Measurements from ENCODE around the gene CHST7. TPM values are rescaled to one million over a fixed set of nuclear protein-coding genes. Genes with fewer than 3 reads are reported as not detected.
A peak's percentile ranks its signal among the peaks of the same experiment; 100 is the strongest.

CHST7 gene
- total and polyA plus RNA-seq, 3 donors from 2014 or later: 2.5 to 18.7 (median 9.4) TPM

GRCh38 chrX:46553935-46554334 is 19.6 kb upstream of the CHST7 start:
- H3K27me3 ChIP-seq: no peaks in the 10 kb centered on the region
- H3K27ac ChIP-seq: no peak overlapping the region
- no peak overlapping the region for H3K4me3 ChIP-seq
- no peaks in the 10 kb centered on the region for H3K9me3 ChIP-seq
- no peak for DNase-seq
- TF ChIP-seq POLR2A (IDR thresholded peaks at IDR 0.05) (no peak), CTCF (IDR thresholded peaks at IDR 0.05) (no peak)
- H3K36me3 ChIP-seq (ENCODE audit: low read depth, missing control alignments): no peaks in the 10 kb centered on the region
- 95 to 100% methylated on average over 5 of the region's 5 CpGs for WGBS, 2 donors
- intact Hi-C loops (cut with DNase I; ENCODE audit: low total_unique reads): no loop called here
- no peaks in the 10 kb centered on the region for H3K4me1 ChIP-seq

- DNase-seq: no peak
- no peaks in the 10 kb centered on the region for H3K4me1 ChIP-seq
- no peak overlapping the region for H3K4me3 ChIP-seq
- WGBS, 2 donors: 29 to 40% methylated on average over 2 of the region's 2 CpGs
- no peaks in the 10 kb centered on the region for H3K27me3 ChIP-seq
- intact Hi-C loops (cut with DNase I; ENCODE audit: low total_unique reads): no loop called here
- H3K27ac ChIP-seq: no peak overlapping the region
- H3K36me3 ChIP-seq (ENCODE audit: low read depth, missing control alignments): no peaks in the 10 kb centered on the region
- no peaks in the 10 kb centered on the region for H3K9me3 ChIP-seq
- no peak for TF ChIP-seq POLR2A (IDR thresholded peaks at IDR 0.05)
- peak in 1 of 3 experiments; percentile 19 for TF ChIP-seq CTCF (IDR thresholded peaks at IDR 0.05)
These were observed 18.6 kb upstream of the CHST7 start for GRCh38 chrX:46554942-46555341.

- intact Hi-C loops (cut with DNase I; ENCODE audit: low total_unique reads): no loop called here
- no peaks in the 10 kb centered on the region for H3K36me3 ChIP-seq (ENCODE audit: low read depth, missing control alignments)
- no peak for DNase-seq
- no peaks in the 10 kb centered on the region for H3K9me3 ChIP-seq
- no peak overlapping the region for H3K4me3 ChIP-seq
- no peaks in the 10 kb centered on the region for H3K27me3 ChIP-seq
- H3K4me1 ChIP-seq: no peaks in the 10 kb centered on the region
- no peak for TF ChIP-seq POLR2A (IDR thresholded peaks at IDR 0.05)
- no peak for TF ChIP-seq CTCF (IDR thresholded peaks at IDR 0.05)
- 83 to 97% methylated on average over 1 to 3 of the region's 3 CpGs for WGBS, 2 donors
- H3K27ac ChIP-seq: no peak overlapping the region
These were observed 14.5 kb upstream of the CHST7 start for GRCh38 chrX:46559062-46559461.

- WGBS, 2 donors: 84 to 86% methylated on average over 6 of the region's 6 CpGs
- Histone ChIP-seq H3K4me1 (no peaks in the 10 kb centered on the region), H3K9me3 (no peaks in the 10 kb centered on the region), H3K4me3 (no peak overlapping the region), H3K36me3 (ENCODE audit: low read depth, missing control alignments) (no peaks in the 10 kb centered on the region), H3K27me3 (no peaks in the 10 kb centered on the region), H3K27ac (no peak overlapping the region)
- no peak for DNase-seq
- intact Hi-C loops (cut with DNase I; ENCODE audit: low total_unique reads): no loop called here
- TF ChIP-seq CTCF (IDR thresholded peaks at IDR 0.05) (no peak), POLR2A (IDR thresholded peaks at IDR 0.05) (no peak)
These were observed 11.5 kb upstream of the CHST7 start for GRCh38 chrX:46561824-46562657.

GRCh38 chrX:46567388-46567787 is 6.2 kb upstream of the CHST7 start:
- intact Hi-C loops (cut with DNase I; ENCODE audit: low total_unique reads): no loop called here
- DNase-seq: no peak
- Histone ChIP-seq H3K27ac (no peak overlapping the region), H3K4me3 (no peak overlapping the region), H3K4me1 (no peaks in the 10 kb centered on the region), H3K27me3 (no peaks in the 10 kb centered on the region), H3K36me3 (ENCODE audit: low read depth, missing control alignments) (no peaks in the 10 kb centered on the region), H3K9me3 (no peaks in the 10 kb centered on the region)
- no peak for TF ChIP-seq POLR2A (IDR thresholded peaks at IDR 0.05)
- TF ChIP-seq CTCF (IDR thresholded peaks at IDR 0.05): no peak
